PC-3 (cell line): ENCODE measurements around the gene EPHB1. TPM values are rescaled to one million over a fixed set of nuclear protein-coding genes. Genes with fewer than 3 reads are reported as not detected.

Experiments used
- ATAC-seq: fragments of 200-7000 bp; cut with Tn5 transposase; 2 replicates; pipeline ENCODE4 v1.9.1; 2020; ENCODE audit warnings: mild to moderate bottlenecking, moderate library complexity
- BruUV-seq: library from RNA; stranded (reverse); fragments of 400-500 nt; replicated peaks from 2 replicates; lab custom pipeline; 2021; lab: Mats Ljungman, UMichigan
- CTCF ChIA-PET: fragments of 300-600 bp; sonication (Branson Sonifier 250); formaldehyde crosslinking; loops from one replicate; lab custom pipeline; 2022; ENCODE audit warnings: antibody characterized with exemption; lab: Charles Lee
- POLR2A ChIA-PET: fragments of 300-600 bp; sonication (Branson Sonifier 250); formaldehyde crosslinking; loops from one replicate; lab custom pipeline; 2022; ENCODE audit warnings: antibody characterized with exemption; ENCODE audit not compliant: unreplicated experiment; lab: Charles Lee
- DNase-seq: peaks from one replicate; pipeline ENCODE4 v3.0.0-alpha.2; 2015
- H2AFZ ChIP-seq: fragments of 300-600 bp; sonication (generic); 2 replicates; pipeline ENCODE4 v1.6.0; 2016; ENCODE audit warnings: antibody characterized with exemption, low read length
- H3F3A ChIP-seq: fragments of 300-600 bp; sonication (generic); one replicate; pipeline ENCODE4 v1.6.0; 2017; ENCODE audit warnings: antibody characterized with exemption, low read length, control low read depth, mild to moderate bottlenecking; ENCODE audit not compliant: unreplicated experiment
- H3K27ac ChIP-seq: fragments of 300-600 bp; sonication (generic); 2 replicates; pipeline ENCODE4 v1.5.1; 2016; ENCODE audit warnings: mild to moderate bottlenecking, low read length
- H3K27me3 ChIP-seq: fragments of 300-600 bp; sonication (generic); 2 replicates; pipeline ENCODE4 v1.6.1; 2016; ENCODE audit warnings: low read length, mixed read lengths
- H3K36me3 ChIP-seq: fragments of 300-600 bp; sonication (generic); 2 replicates; pipeline ENCODE4 v1.6.1; 2016; ENCODE audit warnings: low read depth, mixed run types, low read length, mixed read lengths
- H3K4me1 ChIP-seq: fragments of 300-600 bp; sonication (generic); 2 replicates; pipeline ENCODE4 v1.5.1; 2016; ENCODE audit warnings: low read length; ENCODE audit not compliant: insufficient read depth
- H3K4me2 ChIP-seq: fragments of 300-600 bp; sonication (generic); 2 replicates; pipeline ENCODE4 v1.6.0; 2016; ENCODE audit warnings: low read length
- H3K4me3 ChIP-seq: fragments of 300-600 bp; sonication (generic); 2 replicates; pipeline ENCODE4 v1.5.1; 2016; ENCODE audit warnings: mild to moderate bottlenecking, low read length, mixed read lengths
- H3K79me2 ChIP-seq: fragments of 300-600 bp; sonication (generic); 2 replicates; pipeline ENCODE4 v1.6.1; 2017; ENCODE audit warnings: low read length, mixed read lengths
- H3K9ac ChIP-seq: fragments of 300-600 bp; sonication (generic); 2 replicates; pipeline ENCODE4 v1.6.0; 2016; ENCODE audit warnings: mild to moderate bottlenecking, low read length
- H3K9me2 ChIP-seq: fragments of 300-600 bp; sonication (generic); replicated peaks from 2 replicates; pipeline ENCODE4 v1.6.1; 2016; ENCODE audit warnings: mixed run types, low read length, mixed read lengths
- H3K9me3 ChIP-seq: fragments of 300-600 bp; sonication (generic); 2 replicates; pipeline ENCODE4 v1.6.1; 2016; ENCODE audit warnings: low read length, mixed read lengths
- H4K20me1 ChIP-seq: fragments of 300-600 bp; sonication (generic); 2 replicates; pipeline ENCODE4 v1.6.1; 2016; ENCODE audit warnings: low read length, mixed read lengths
- EZH2 ChIP-seq: fragments of 300-600 bp; sonication (generic); IDR thresholded peaks from one replicate; pipeline ENCODE4 v1.6.1; 2017; ENCODE audit warnings: antibody characterized with exemption, mild to moderate bottlenecking, low read length; ENCODE audit not compliant: unreplicated experiment
- EZH2phosphoT487 ChIP-seq: fragments of 300-600 bp; sonication (generic); IDR thresholded peaks from 2 replicates; pipeline ENCODE4 v1.6.1; 2018; ENCODE audit warnings: mild to moderate bottlenecking, antibody characterized with exemption, low read length, borderline replicate concordance
- intact Hi-C: fragments of 100-400 bp; cut with micrococcal nuclease; formaldehyde crosslinking; loops from 2 replicates; pipeline ENCODE4 v1.9.0; 2023
- total RNA-seq: library from RNA; depleted of rRNA; stranded (reverse); fragments of >200 nt; gene quantifications from 2 replicates; pipeline ENCODE4 v1.2.3, GENCODE V29; 2014
- TF ChIP-seq, protein P1 (sequence below): fragments of 300-600 bp; sonication (generic); conservative IDR thresholded peaks from 2 replicates; pipeline ENCODE4 v1.5.1; 2017; ENCODE audit warnings: antibody characterized with exemption, low read depth, mild to moderate bottlenecking, low read length

EPHB1 gene
- total RNA-seq, 1 experiment from 2014 or later = 0.69 TPM

DNA sequence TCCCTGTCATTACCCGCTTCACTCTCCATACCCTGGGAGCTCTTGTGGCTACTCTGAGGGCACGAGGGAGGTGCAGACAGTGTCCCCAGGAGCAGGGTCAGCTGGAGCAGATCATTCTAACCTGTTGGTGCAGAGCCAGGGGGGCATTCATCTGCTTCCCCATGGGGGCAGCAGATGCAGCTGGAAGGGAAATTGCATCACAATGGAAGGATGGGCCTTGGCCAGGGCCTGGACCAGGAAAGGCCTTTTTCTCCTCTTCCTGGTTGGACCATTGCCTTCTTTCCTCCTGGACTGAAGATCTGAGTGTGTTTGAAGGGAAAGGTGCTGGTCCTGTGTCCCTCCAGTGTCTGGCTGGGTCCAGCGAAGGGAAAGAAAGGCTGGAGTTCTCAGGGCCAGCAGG lies 55.7 kb downstream of the EPHB1 start:
- Histone ChIP-seq H2AFZ (no peak overlapping the region), H4K20me1 (no peaks in the 10 kb centered on the region), H3K4me1 (peaks cover 19% of the 10 kb centered on the region), H3K79me2 (no peaks in the 10 kb centered on the region), H3K9me2 (no peaks in the 10 kb centered on the region), H3K4me3 (no peak overlapping the region), H3K36me3 (no peaks in the 10 kb centered on the region), H3K27ac (no peak overlapping the region), H3K27me3 (no peaks in the 10 kb centered on the region), H3K4me2 (no peak overlapping the region), H3K9ac (no peak overlapping the region), H3K9me3 (no peaks in the 10 kb centered on the region), H3F3A (peaks cover 4% of the 10 kb centered on the region)
- ATAC-seq (no peak), DNase-seq (no peak)
- TF ChIP-seq, protein P1, sequence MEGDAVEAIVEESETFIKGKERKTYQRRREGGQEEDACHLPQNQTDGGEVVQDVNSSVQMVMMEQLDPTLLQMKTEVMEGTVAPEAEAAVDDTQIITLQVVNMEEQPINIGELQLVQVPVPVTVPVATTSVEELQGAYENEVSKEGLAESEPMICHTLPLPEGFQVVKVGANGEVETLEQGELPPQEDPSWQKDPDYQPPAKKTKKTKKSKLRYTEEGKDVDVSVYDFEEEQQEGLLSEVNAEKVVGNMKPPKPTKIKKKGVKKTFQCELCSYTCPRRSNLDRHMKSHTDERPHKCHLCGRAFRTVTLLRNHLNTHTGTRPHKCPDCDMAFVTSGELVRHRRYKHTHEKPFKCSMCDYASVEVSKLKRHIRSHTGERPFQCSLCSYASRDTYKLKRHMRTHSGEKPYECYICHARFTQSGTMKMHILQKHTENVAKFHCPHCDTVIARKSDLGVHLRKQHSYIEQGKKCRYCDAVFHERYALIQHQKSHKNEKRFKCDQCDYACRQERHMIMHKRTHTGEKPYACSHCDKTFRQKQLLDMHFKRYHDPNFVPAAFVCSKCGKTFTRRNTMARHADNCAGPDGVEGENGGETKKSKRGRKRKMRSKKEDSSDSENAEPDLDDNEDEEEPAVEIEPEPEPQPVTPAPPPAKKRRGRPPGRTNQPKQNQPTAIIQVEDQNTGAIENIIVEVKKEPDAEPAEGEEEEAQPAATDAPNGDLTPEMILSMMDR = no peak
- TF ChIP-seq EZH2 (no peak), EZH2phosphoT487 (no peak)
- no TSS peak for BruUV-seq
- ChIA-PET CTCF (no interaction called here), POLR2A (no interaction called here)
- intact Hi-C loops = no loop called here

DNA sequence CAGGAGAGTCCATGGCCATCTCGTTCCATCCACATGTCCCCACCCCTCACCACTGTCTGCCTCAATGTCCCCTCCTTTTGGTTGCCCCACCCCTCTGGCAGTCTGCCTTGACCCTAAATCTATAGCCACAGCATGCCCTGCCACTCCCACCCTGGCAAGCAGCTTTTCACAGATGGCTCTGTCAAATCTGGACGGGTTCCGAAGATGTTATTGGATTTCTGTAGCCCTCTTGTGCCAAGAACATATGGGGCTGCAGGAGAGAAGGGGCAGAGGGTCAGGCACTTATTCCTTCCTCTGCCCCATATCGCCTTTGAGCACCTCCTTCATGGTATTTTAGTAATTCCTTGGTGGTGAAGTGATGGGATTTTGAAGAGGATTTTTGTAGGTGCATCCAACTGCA lies 57.1 kb downstream of the EPHB1 start:
- H3K27me3 ChIP-seq = no peaks in the 10 kb centered on the region
- peaks cover 4% of the 10 kb centered on the region for H3F3A ChIP-seq
- CTCF ChIA-PET = no interaction called here
- H3K4me2 ChIP-seq = no peak overlapping the region
- no TSS peak for BruUV-seq
- H3K4me1 ChIP-seq = peaks cover 9% of the 10 kb centered on the region
- no peaks in the 10 kb centered on the region for H3K36me3 ChIP-seq
- POLR2A ChIA-PET = no interaction called here
- intact Hi-C loops = no loop called here
- no peaks in the 10 kb centered on the region for H3K79me2 ChIP-seq
- no peaks in the 10 kb centered on the region for H4K20me1 ChIP-seq
- TF ChIP-seq, protein P1 = no peak
- TF ChIP-seq EZH2 = no peak
- H3K27ac ChIP-seq = no peak overlapping the region
- H3K9ac ChIP-seq = no peak overlapping the region
- DNase-seq (no peak), ATAC-seq (no peak)
- no peak overlapping the region for H3K4me3 ChIP-seq
- H3K9me3 ChIP-seq = no peaks in the 10 kb centered on the region
- no peaks in the 10 kb centered on the region for H3K9me2 ChIP-seq
- H2AFZ ChIP-seq = no peak overlapping the region

DNA sequence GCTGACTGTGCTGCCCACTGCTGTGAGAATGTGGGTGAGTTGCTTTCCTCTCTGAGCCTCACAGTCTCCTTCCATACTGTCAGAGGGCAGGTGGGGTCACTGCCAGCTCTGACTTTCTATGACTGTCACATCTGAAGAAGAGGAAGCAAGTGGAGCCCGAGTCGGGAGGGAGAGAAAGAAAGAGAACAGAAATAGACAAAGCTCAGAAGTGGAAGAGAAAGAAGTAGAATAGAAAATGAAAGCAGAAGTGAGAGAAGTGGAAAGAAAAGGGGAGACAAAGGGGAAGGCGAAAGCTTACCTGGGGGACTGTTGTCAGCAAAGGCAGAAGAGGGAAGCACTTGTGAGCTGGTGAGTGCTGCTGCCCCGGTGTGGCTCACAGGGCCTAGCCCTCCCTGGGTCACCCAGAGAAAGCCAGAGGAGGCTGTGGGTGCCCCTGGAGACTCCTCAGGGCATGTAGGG lies 57.9 kb downstream of the EPHB1 start:
- POLR2A ChIA-PET = no interaction called here
- CTCF ChIA-PET = no interaction called here
- Histone ChIP-seq H2AFZ (no peak overlapping the region), H3K9me2 (no peaks in the 10 kb centered on the region), H3K4me3 (no peak overlapping the region), H4K20me1 (no peaks in the 10 kb centered on the region), H3K9ac (no peak overlapping the region), H3K4me2 (no peak overlapping the region), H3F3A (no peaks in the 10 kb centered on the region), H3K4me1 (peaks cover under 1% of the 10 kb centered on the region), H3K79me2 (no peaks in the 10 kb centered on the region), H3K27ac (no peak overlapping the region), H3K27me3 (no peaks in the 10 kb centered on the region), H3K36me3 (no peaks in the 10 kb centered on the region), H3K9me3 (no peaks in the 10 kb centered on the region)
- BruUV-seq = no TSS peak
- DNase-seq = no peak
- intact Hi-C loops = no loop called here
- TF ChIP-seq, protein P1 = no peak
- TF ChIP-seq EZH2 (no peak), EZH2phosphoT487 (no peak)
- ATAC-seq = no peak
